Loucy (cell line): ENCODE measurements around the gene ZFP1.

Experiments used
- H2AFZ ChIP-seq: fragments of 200-600 bp; sonication (generic); 2 replicates; pipeline ENCODE4 v1.6.0; 2016; ENCODE audit warnings: antibody characterized with exemption, mild to moderate bottlenecking, low read length, moderate library complexity
- H3F3A ChIP-seq: fragments of 200-600 bp; 2 replicates; pipeline ENCODE4 v1.6.0; 2016; ENCODE audit warnings: antibody characterized with exemption, low read depth, mild to moderate bottlenecking
- H3K27me3 ChIP-seq: fragments of 200-600 bp; sonication (generic); 2 replicates; pipeline ENCODE4 v1.6.1; 2014; ENCODE audit warnings: low read length, mild to moderate bottlenecking; ENCODE audit not compliant: insufficient read depth, poor library complexity, severe bottlenecking
- H3K36me3 ChIP-seq: fragments of 200-600 bp; sonication (generic); 2 replicates; pipeline ENCODE4 v1.6.1; 2016; ENCODE audit warnings: low read length; ENCODE audit not compliant: insufficient read depth
- H3K4me1 ChIP-seq: fragments of 200-600 bp; sonication (generic); 2 replicates; pipeline ENCODE4 v1.5.1; 2014; ENCODE audit warnings: low read length, mild to moderate bottlenecking; ENCODE audit not compliant: insufficient read depth, poor library complexity, severe bottlenecking
- H3K4me2 ChIP-seq: fragments of 200-600 bp; sonication (generic); 2 replicates; pipeline ENCODE4 v1.6.0; 2014; ENCODE audit warnings: antibody characterized with exemption, low read length, low read depth, mild to moderate bottlenecking; ENCODE audit not compliant: poor library complexity, severe bottlenecking
- H3K4me3 ChIP-seq: fragments of 200-600 bp; sonication (generic); 2 replicates; pipeline ENCODE4 v1.5.1; 2014; ENCODE audit warnings: low read length, mild to moderate bottlenecking, mixed read lengths; ENCODE audit not compliant: poor library complexity, severe bottlenecking
- H3K79me2 ChIP-seq: fragments of 200-600 bp; sonication (generic); 2 replicates; pipeline ENCODE4 v1.6.1; 2014; ENCODE audit warnings: low read length; ENCODE audit not compliant: insufficient read depth
- H3K9ac ChIP-seq: fragments of 200-600 bp; sonication (generic); 2 replicates; pipeline ENCODE4 v1.6.0; 2014; ENCODE audit warnings: mild to moderate bottlenecking, low read depth, low read length, moderate library complexity; ENCODE audit not compliant: poor library complexity, severe bottlenecking
- H3K9me2 ChIP-seq: fragments of 200-600 bp; sonication (generic); replicated peaks from 2 replicates; pipeline ENCODE4 v1.6.1; 2016; ENCODE audit warnings: low read depth, low read length, mixed read lengths
- H3K9me3 ChIP-seq: fragments of 200-600 bp; sonication (generic); 2 replicates; pipeline ENCODE4 v1.6.1; 2014; ENCODE audit warnings: mild to moderate bottlenecking, antibody characterized with exemption, low read length, low read depth; ENCODE audit not compliant: insufficient read depth
- H4K20me1 ChIP-seq: fragments of 200-600 bp; sonication (generic); 2 replicates; pipeline ENCODE4 v1.6.0; 2014; ENCODE audit warnings: antibody characterized with exemption, low read length, mild to moderate bottlenecking; ENCODE audit not compliant: insufficient read depth, poor library complexity, severe bottlenecking
- CTCF ChIP-seq: fragments of 200-600 bp; sonication (generic); conservative IDR thresholded peaks from 2 replicates; pipeline ENCODE4 v1.5.1; 2014; ENCODE audit warnings: mild to moderate bottlenecking, antibody characterized with exemption, low read length
- EZH2phosphoT487 ChIP-seq: fragments of 200-600 bp; IDR thresholded peaks from 2 replicates; pipeline ENCODE4 v1.6.1; 2018; ENCODE audit warnings: antibody characterized with exemption, mild to moderate bottlenecking, moderate library complexity, borderline replicate concordance

The ZFP1 gene

GRCh38 chr16:75176926-75177325 is 28.6 kb downstream of the ZFP1 start:
- peaks cover 5% of the 10 kb centered on the region; the same call in 1 of the 2 replicates for H3K9me3 ChIP-seq
- H4K20me1 ChIP-seq = no peaks in the 10 kb centered on the region
- no peaks in the 10 kb centered on the region for H3K27me3 ChIP-seq
- no peaks in the 10 kb centered on the region for H3K9me2 ChIP-seq
- no peak for TF ChIP-seq CTCF
- no peak for TF ChIP-seq EZH2phosphoT487
- no peak overlapping the region for H3K4me3 ChIP-seq
- no peak overlapping the region for H3K9ac ChIP-seq
- H3K4me2 ChIP-seq = no peak overlapping the region
- H3K4me1 ChIP-seq = no peaks in the 10 kb centered on the region
- 0 out of 2 replicates have a peak, but pooled peaks cover 5% of the 10 kb centered on the region for H3K36me3 ChIP-seq
- H3K79me2 ChIP-seq = no peaks in the 10 kb centered on the region
- no peak overlapping the region for H2AFZ ChIP-seq
- no peaks in the 10 kb centered on the region for H3F3A ChIP-seq

DNA sequence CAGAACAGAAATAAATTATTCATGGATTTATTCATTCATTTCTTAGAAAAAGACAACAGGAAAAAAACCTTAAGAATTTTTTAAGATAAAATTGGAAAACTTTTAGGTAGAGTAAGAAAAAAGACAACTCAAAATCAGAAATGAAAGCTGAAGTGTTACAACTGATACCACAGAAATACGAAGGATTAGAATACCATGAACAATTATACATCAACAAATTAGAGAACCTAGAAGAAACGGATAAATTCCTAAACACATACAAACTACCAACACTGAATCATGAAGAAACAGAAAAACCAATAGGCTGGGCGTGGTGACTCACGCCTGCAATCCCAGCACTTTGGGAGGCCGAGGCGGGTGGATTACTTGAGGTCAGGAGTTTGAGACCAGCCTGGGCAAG is 30.9 kb downstream of the ZFP1 start:
- Histone ChIP-seq H3K9me3 (peaks cover 5% of the 10 kb centered on the region; the same call in 1 of the 2 replicates), H3F3A (no peaks in the 10 kb centered on the region), H3K9me2 (no peaks in the 10 kb centered on the region), H3K27me3 (no peaks in the 10 kb centered on the region), H3K9ac (no peak overlapping the region), H4K20me1 (no peaks in the 10 kb centered on the region), H3K4me2 (no peak overlapping the region), H3K4me1 (no peaks in the 10 kb centered on the region), H3K4me3 (no peak overlapping the region), H3K79me2 (no peaks in the 10 kb centered on the region), H3K36me3 (no peaks in the 10 kb centered on the region), H2AFZ (no peak overlapping the region)
- TF ChIP-seq EZH2phosphoT487 (no peak), CTCF (no peak)

DNA sequence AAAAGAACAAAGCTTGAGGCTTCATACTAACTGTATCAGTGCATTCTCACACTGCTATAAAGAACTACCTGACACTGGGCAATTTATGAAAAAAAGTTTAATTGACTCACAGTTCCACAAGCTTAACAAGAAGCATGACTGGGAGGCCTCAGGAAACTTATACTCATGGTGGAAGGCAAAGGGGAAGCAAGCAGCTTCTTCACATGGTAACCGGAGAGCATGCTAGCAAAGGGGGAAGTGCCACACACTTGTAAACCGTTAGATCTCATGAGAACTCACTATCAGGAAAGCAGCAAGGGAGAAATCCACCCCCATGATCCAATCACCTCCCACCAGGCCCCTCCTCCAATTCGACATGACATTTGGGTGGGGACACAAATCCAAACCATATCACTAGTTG is 33.3 kb downstream of the ZFP1 start:
- no peaks in the 10 kb centered on the region for H3K4me1 ChIP-seq
- H3K9me2 ChIP-seq = no peaks in the 10 kb centered on the region
- H3K4me3 ChIP-seq = no peak overlapping the region
- TF ChIP-seq EZH2phosphoT487 (no peak), CTCF (no peak)
- no peak overlapping the region for H3K9ac ChIP-seq
- H3K79me2 ChIP-seq = no peaks in the 10 kb centered on the region
- no peak overlapping the region for H2AFZ ChIP-seq
- no peaks in the 10 kb centered on the region; the same call in 1 of the 2 replicates for H3K9me3 ChIP-seq
- no peaks in the 10 kb centered on the region for H3K27me3 ChIP-seq
- no peaks in the 10 kb centered on the region for H3F3A ChIP-seq
- no peak overlapping the region for H3K4me2 ChIP-seq
- H4K20me1 ChIP-seq = no peaks in the 10 kb centered on the region
- H3K36me3 ChIP-seq = no peaks in the 10 kb centered on the region
